Sigmoid colon (tissue), 4 donors: ENCODE measurements around the gene RABGAP1L.

Experiments
- EP300 ChIP-seq, 4 donors: sonication (generic); formaldehyde crosslinking; IDR thresholded peaks; one replicate each; pipeline ENCODE4 v1.6.1; 2017; ENCODE audit warnings: antibody characterized with exemption in 4 of 4
- TF ChIP-seq, protein P1 (sequence below), 4 experiments: fragments of 450-650 bp in 3 of 4; fragments of 200-600 bp in 1 of 4; IDR thresholded peaks; one replicate each; pipeline ENCODE4 v1.5.1; 2016 to 2019; ENCODE audit warnings: antibody characterized with exemption in 4 of 4, mild to moderate bottlenecking in 3 of 4, moderate library complexity in 2 of 4

DNA sequence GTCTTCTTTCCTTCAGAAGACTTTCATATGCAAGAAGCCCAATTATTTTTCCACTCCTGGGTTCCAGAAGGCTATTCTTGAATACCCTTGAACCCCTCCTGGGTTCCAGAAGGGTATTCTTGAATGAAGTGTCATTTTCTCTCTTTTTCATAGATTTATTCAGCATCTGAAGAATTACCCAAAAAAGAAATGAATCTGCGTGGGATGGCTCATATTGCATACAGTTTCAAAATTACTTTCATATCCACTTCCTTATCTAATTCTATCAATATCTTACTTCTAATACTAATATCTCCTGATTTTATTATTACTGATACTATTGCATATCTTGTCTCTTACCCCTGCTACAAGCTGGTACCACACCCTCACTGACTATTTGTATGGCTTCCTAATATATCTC, 22.6 kb upstream of the RABGAP1L start:
- TF ChIP-seq, protein P1, sequence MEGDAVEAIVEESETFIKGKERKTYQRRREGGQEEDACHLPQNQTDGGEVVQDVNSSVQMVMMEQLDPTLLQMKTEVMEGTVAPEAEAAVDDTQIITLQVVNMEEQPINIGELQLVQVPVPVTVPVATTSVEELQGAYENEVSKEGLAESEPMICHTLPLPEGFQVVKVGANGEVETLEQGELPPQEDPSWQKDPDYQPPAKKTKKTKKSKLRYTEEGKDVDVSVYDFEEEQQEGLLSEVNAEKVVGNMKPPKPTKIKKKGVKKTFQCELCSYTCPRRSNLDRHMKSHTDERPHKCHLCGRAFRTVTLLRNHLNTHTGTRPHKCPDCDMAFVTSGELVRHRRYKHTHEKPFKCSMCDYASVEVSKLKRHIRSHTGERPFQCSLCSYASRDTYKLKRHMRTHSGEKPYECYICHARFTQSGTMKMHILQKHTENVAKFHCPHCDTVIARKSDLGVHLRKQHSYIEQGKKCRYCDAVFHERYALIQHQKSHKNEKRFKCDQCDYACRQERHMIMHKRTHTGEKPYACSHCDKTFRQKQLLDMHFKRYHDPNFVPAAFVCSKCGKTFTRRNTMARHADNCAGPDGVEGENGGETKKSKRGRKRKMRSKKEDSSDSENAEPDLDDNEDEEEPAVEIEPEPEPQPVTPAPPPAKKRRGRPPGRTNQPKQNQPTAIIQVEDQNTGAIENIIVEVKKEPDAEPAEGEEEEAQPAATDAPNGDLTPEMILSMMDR (IDR thresholded peaks at IDR 0.05) = no peak
- no peak for TF ChIP-seq EP300 (IDR thresholded peaks at IDR 0.05)
